Measurements from ENCODE around the gene CDKL2.
"Not testable (repeated sequence)": the region's sequence is repeated elsewhere in the genome, so short reads cannot be mapped to it uniquely, and the experiment has no call there.

Gene CDKL2

GRCh38 chr4:75630174-75630936, at the start of gene CDKL2:
CDKL2 (minus strand) TSS chr4:75630528; CDS start chr4:75625988, 4,540 bp downstream.
- DNase-seq = no peak

GRCh38 chr4:75678965-75679364, 48.6 kb upstream of the CDKL2 start:
- DNase-seq = no peak

DNA sequence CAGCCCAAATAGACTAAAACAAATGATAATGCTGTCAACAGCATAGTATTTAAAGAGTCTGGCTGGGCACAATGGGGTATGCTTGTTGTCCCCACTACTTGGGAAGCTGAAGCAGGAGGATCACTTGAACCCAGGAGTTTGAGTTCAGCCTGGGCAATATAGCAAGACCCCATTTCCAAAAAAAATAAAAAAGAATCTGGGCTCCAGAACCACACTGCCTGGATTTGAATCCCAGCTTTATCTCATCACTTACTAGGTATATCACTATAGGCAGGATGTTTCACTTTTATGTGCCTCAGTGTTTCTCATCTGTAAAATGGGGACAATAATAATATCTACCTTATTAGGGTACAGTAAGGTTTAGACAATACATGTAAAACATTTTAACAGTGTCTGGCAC, 48.1 kb upstream of the CDKL2 start:
- DNase-seq = no peak

GRCh38 chr4:75675004-75675531, 44.7 kb upstream of the CDKL2 start:
- DNase-seq = no peak

GRCh38 chr4:75673959-75674328, 43.6 kb upstream of the CDKL2 start:
- DNase-seq = no peak

- DNase-seq = peak; percentile 89 to 91
Observed at GRCh38 chr4:75673027-75673958, 43.0 kb upstream of the CDKL2 start, which contains the start of gene G3BP2. G3BP2 (minus strand) TSS chr4:75673411; CDS start chr4:75662025, 11,386 bp downstream.

DNA sequence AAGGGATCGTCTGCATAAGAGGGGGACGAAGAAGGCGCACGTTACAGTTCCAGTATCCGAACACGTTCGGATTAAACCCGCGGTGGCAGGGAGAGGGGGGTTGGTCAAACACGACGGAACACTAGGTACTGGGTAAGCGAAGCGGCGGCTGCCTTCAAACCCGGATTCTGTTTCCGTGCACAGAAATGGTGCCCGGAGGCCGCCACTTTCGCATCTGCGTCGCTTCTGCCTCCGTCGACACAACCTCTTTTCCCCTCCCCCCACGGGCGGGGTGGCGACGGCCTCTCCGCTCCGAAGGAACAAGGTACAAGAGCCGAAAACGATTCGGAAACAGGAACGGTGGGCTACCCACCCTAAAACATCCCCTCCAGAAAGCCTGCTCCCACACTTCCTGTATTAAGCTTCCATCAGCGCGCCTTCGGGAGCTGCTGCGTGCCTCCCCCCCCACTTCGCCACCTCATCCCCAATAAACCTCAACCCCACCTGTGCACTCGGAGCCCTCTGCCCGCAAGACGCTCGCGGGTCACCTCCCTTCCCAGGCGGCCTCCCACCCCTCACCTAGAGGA, 42.2 kb upstream of the CDKL2 start:
- DNase-seq = peak; percentile 2 to 21

GRCh38 chr4:75671802-75672421, 41.6 kb upstream of the CDKL2 start:
- DNase-seq = no peak

DNA sequence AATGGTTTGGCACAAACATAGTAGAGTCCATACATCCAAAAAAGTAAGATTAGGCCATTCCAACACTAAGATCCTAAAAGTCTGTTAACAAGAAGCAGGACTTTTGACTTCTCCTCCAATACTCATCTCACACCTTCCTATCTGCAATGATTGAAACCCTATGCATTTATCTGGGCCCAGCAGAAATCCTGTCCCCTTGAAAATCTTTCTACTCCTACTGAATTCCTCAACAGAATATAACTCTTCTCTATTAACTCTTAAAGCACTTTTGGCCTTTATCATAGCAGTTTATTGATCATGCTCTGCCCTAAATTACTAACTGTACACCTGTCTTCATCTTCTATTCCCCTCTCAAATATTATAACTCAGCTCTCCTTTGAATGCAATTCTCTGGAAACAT, 38.3 kb upstream of the CDKL2 start:
- DNase-seq = no peak

DNA sequence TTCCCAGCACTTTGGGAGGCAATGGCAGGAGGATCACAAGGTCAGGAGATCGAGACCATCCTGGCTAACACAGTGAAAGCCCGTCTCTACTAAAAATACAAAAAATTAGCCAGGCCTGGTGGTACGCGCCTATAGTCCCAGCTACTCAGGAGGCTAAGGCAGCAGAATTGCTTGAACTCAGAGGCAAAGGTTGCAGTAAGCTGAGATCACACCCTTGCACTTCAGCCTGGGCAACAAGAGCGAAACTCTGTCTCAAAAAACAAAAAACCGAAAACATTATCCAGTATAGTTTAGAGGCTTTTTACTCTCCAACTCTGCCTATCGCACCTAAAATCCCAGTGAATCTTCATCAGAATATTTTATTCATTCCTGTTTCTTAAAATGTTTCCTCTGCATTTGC, 37.3 kb upstream of the CDKL2 start:
- not testable (repeated sequence) for DNase-seq

GRCh38 chr4:75666299-75666698, 36.0 kb upstream of the CDKL2 start:
- DNase-seq = no peak

DNA sequence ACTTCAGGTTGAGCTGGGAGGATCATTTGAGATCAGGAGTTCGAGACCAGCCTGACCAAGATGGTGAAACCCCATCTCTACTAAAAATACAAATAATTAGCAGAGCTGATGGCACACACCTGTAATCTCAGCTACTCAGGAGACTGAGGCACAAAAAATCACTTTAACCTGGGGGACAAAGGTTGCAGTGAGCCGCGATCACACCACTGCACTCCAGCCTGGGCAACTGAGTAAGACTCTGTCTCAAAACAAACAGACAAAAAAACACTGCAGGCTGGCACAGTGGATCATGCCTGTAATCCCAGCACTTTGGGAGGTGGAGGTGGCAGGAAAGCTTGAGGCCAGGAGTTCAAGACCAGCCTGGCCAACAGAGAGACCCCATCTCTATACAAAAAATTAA, 34.3 kb upstream of the CDKL2 start:
- DNase-seq = not testable (repeated sequence)

GRCh38 chr4:75662626-75663025, 32.3 kb upstream of the CDKL2 start:
- no peak for DNase-seq

DNA sequence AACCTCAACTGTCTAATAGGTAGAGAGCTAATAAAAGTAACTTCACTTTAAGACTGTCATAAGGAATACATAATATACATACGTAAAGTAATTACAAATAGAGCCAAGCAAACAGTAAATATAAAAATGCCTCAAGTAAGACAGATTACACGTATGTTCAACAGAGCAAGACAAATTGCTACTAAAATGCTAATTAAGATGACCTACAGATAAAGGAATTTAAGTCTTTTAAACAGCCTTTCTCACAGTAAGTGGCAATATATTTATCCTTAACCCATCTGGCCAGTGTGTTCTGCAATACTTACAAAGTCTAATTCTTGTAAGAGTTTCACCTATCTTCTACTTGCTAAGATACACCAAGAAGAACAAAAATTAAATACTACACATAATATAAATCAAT, 30.2 kb upstream of the CDKL2 start:
- DNase-seq = no peak

DNA sequence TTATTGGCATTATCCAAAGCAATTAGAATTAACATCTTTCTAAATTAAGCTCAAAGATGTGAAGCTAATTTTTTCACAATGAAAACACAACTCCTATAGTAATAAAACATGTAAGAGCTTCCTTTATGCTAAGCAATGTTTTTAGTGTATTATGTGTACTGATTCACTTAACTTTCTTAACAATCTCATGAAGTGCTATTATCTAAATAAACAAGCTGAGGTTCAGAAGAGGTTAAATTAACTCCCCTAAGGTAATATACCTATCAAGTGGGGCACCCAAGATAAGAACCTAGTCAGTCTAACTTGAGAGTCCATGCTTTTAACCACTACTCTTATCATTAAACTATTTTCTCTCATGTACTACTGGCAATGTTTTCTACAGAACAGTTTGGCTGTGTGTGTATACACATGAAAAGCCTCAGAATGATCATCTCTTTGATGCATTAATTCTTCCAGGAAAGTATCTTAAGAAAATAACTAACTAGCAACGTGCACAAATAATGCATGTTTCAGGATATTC, 29.2 kb upstream of the CDKL2 start:
- no peak for DNase-seq

DNA sequence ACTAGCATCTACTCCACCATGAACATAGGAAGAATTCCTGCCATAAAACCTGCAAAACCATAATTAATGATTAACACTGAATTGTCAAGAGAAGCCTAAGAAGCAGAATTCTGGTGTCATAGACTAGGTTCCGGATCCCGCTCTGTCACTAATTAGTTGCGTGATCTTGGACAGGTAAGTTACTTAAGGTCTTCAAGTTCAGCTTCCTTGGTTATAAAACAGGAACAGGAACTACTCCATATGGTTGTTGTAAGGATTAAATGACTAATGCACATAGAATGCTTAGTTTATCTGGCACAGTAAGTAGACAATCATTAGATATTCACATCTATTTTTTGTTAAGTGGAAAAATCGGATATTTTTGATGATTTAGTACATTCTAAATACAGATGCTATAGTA, 28.5 kb upstream of the CDKL2 start:
- peak in 1 of 2 experiments; percentile 13 for DNase-seq

DNA sequence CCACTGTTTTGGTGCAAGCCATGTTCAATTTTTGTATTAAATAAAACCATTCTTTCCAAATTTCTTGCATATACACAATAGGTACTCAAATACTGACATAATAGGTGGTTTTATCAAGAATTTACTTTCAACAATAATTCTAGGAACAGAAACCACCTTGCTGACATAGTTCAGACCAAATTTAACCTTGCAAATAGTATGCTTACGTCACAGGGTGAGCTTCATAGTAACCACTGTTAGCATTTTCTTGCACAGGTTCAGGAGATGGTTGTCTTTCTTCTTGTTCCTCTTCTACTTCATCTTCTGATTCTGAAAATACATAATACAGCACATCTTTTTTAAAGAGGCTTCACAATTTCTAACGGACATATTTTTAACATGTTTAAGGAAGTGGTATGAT, 25.2 kb upstream of the CDKL2 start:
- DNase-seq = no peak

DNA sequence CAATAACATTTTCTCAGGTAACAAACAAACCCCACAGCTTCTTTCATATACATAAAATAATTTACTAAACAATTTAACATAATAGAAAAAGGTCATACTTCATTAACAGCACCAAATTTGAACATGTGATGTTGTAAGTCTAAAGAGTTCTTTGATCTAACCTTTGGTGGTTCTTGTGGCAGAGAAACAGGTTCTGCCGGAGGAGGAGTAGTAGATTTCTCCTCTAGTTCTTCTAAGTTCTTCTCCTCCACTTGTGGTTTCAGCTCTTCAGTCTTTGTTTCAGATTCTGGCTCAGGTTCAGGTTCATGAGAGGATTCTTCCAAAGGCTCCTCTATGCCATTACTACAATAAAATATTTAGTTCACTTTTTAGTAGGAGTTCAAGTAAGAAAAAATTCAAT, 24.6 kb upstream of the CDKL2 start:
- no peak for DNase-seq

GRCh38 chr4:75653845-75654503, 23.6 kb upstream of the CDKL2 start:
- peak in 1 of 2 experiments; percentile 28 for DNase-seq

DNA sequence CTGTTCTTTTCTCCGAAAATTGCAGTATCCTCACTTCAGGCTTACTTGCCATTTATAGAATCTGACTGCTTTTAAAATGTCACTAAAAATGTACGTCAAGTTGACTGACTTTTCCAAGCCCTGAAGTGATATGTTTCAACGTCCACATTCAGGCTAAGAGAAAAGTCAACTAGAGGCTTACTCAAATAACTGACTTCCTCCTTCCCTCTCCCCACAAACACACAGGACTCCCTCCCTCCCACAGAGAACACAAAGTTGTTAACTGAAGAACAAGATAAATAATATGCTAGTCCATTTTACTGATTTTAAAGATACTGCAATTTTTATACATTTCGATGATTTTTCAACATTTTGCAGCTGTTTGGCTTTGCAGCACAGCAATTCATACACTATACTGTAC, 13.8 kb upstream of the CDKL2 start:
- no peak for DNase-seq

GRCh38 chr4:75643651-75644050, 13.3 kb upstream of the CDKL2 start:
- DNase-seq = no peak

DNA sequence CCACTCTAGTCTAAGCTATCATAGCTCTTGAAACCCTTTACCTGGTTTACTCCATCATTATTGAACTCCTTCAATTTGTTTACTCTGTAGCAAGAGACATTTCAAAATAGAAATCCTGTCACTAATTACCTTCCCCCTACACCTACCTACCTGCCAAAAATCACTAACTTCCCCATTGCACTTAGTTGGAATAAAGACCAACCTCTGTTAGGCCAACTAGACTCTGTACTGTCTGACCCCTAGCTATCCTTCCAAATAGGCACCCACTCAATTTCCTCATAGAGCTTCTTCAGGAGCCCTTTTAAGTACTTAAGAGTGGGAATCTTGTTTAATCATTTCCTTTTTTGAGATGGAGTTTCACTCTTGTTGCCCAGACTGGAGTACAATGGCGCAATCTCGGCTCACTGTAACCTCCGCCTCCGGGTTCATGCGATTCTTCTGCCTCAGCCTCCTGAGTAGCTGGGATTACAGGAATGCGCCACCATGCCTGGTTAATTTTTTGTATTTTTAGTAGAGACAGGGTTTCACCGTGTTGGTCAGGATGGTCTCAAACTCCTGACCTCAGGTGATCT, 8.9 kb upstream of the CDKL2 start:
- no peak for DNase-seq
